ENCODE results near the gene TMPRSS2.

TMPRSS2 gene

DNA sequence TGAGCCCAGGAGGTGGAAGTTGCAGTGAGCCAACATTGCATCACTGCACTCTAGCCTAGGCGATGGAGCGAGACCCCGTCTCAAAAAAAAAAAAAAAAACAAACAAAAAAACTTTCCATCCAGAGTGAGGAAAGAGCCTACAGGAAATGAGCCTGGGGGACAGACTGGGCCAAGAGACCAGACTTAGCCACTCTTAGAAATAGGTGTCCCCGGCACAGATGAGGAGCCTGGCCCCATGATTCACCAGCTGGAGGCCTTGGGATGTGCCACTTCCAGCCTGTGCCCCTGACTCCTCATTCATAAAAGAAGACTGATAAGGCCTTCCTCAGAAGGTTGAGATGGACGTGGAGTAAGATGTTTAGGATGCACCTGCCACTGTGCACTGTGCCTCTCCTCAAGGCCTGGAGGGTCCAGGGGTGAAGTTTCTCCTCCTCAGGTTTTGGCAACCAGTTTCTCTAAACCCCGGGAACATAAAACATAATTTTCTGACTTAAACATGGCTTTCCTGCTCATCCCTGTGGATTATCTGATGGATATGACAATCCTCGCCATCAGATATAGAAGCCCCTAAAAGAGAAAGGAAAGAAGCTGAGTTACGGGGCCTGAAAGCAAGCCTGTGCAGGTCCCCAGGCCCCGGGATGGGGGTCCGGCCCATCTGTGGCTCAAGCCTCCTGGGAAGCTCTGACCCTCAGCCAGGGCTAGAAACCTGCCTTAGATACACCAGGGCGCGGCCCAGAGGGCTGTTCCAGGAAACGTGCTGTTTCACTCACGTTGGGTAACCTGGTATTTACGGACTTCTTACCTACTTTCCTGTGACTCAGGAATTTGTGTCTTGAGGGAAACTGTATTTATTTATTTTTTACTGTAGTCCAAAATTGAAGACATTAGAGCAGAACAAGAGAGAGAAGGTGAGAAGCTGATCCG, 55.9 kb downstream of the TMPRSS2 start:
- no peak for DNase-seq (ENCODE audit: low read depth, low spot score)

DNA sequence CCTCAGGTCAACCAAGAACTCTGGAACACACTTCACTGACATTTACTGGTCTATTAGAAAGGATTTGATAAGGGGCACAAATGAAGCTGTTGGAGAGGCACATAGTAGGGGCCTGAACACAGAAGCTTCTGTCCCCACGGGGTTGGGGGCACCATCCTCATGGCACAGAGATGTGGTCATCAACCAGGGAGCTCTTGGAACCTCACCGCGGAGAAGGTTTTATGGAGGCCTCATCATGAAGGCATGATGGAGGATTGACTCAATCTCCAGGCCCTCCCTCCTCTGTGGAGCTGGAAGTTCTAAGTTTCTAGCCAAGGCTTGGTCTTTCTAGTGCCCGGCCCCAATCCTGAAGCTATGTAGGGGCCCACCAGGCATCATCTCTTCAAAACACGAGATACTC, 58.3 kb downstream of the TMPRSS2 start:
- DNase-seq (ENCODE audit: low read depth, low spot score): no peak

DNA sequence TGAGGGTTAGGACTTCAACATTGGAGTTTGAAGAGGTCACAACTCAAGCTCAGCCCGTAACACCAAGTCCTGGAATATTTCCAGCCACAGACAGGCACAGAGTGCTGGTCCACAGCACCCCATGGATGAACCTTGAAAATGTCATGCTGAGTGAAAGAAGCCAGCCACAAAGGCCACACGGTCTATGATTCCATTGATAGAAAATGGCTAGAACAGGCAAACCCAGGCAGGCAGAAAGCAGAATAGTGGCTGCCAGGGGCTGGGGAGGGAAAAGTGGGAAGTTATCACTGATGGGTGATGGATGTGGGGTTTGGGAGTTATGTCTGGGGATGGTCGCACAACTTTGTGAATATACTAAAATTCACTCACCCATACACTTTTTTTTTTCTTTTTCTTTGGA, 60.6 kb downstream of the TMPRSS2 start:
- no peak for DNase-seq (ENCODE audit: low read depth, low spot score)

DNA sequence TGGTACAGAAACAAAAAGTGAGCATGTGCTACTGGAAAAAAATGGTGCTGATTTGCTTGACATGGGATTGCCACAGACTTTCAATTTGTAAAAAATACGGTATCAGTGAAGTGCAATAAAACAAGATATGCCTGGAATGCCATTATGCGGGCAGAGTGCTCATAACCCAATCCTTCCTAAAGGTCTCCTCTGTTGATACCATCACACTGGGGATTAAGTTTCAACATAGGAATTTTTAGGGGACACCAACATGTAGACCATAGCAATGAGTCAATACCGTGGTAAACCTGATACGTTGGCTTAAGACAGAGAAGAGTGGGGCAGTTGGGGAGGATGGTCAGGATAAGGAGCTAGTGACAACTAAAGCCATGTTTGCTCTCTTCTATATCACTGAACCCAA, 61.4 kb downstream of the TMPRSS2 start:
- DNase-seq (ENCODE audit: low read depth, low spot score): no peak

DNA sequence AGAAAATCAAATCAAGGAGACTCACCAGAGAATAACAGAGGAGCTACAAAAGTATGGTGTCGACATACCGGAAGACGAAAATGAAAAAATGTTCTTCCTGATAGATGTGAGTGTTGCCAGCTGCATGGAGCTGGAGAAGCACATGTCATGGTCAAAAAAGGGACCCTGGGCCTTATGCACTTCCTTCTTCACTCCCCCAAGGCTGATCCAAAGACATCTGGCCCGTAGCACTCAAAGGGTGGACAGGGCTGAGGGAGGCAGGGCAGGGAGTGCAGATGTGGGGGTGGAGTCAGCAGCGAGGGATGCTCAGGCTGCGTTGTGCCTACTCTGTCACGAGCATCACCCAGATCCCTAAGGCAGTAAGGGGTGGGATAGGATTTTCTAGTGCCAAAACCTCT, 62.5 kb downstream of the TMPRSS2 start:
- DNase-seq (ENCODE audit: low read depth, low spot score): no peak

DNA sequence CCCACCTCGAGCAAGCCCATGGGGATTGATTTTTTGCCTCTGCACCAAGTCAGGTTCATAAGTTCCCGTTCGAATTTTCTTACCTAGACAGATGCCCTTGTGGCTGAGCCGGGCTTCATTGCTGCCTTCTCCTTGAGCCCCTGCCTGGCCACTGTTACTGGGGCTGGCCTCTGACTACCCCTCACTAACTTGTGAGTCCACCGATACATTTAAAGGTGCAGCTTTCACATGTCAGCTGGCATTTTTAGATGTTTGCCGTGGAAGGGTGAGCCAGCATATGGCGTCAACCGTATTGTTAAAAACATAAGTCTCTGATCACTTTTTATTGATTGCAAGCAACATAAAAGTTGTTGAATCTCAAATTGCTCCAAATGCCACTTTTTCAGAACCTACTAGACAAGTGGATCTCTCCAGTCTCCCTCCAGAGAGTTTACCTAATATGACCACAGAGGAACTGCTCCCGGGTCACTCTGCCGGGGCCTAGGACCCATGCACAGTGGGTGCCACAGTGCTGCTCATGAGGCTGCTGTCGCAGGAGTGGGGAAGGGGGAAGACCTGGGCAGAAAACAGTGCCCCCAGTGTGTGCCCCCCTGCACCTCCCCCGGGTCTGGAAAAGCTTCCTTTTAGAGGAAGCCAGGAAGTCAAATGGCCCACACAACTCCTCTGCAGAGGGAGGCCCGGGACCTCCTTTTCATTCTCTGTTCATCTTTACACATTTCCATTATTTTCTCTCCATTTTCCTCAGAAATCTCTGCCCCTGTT, 63.1 kb downstream of the TMPRSS2 start:
- DNase-seq (ENCODE audit: low read depth, low spot score): no peak

DNA sequence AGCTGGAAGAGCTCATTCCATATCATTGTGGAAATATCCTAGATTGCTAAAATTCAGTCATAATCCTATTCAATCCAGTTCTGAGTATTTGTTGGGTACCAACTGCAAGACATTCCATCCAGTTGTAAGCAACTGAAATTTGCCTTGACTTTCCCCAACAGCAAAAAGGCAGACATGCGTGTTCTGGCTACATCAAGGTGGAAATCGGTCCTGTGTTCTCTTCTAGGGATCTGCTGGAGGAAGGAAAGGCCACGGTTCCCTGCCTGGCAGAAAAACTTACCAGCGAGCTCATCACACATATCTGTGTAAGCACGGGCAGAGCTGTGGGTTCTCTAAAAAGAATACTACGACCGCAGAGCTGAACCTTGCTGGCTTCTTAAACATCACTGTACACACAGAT, 64.4 kb downstream of the TMPRSS2 start:
- DNase-seq (ENCODE audit: low read depth, low spot score): no peak

DNA sequence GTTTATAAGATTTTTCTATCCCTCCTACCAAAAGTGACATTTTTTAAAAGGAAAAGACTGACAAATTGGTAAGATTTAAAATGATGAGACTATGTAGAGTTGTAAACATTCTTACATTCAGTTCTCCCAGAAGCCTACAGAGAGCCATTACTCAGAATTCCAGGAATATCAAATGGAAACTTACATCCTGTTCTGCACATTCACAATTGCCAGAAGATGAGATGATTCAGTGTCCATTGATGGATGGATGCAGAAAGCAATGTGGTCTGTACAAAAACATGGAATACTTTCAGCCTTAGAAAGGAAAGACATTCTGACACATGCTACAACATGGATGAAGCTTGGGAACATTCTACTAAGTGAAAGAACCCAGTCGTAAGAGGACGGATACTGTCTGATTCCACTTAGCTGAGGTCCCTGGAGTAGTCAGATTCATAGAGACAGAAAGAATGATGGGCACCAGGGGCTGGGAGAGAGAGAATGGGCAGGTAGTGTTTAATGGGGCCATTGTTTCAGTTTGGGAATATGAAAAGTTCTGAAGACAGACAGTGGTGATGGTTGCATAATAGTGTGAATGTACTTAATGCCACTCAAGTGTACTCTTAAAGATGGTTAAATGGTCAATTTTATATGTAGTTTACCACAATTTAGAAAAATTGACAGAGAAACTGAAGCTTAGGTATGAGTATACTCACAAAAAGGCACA, 65.3 kb downstream of the TMPRSS2 start:
- no peak for DNase-seq (ENCODE audit: low read depth, low spot score)

DNA sequence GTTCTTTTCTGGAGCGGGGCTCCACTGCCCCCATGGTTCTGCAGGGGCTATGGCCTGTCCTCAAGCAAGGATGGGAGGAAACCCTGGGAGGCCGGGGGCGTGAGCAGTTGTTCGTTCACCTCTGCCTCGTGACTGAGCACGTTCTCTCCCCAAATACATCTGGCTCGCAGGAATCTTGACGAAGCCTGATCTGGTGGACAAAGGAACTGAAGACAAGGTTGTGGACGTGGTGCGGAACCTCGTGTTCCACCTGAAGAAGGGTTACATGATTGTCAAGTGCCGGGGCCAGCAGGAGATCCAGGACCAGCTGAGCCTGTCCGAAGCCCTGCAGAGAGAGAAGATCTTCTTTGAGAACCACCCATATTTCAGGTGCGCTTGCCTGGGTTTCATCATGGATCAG, 66.4 kb downstream of the TMPRSS2 start:
- no peak for DNase-seq (ENCODE audit: low read depth, low spot score)

DNA sequence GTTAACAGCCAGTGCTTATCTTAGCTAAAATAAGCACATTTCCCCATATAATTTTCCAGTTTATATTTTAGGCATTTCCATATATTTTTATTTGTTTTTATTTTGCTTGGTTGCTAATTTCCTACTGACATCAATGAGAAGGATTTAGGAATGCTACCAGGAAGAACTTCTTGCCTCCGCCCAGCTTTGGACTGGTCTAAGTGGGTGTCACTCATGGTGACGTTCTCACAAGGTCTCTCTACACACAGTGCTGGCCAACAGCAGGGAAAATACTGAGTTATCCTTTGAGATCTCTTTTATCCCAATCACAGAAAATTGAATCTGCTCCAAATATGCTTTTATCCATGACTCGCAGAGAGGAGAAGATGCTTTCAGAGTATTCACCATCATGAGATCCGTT, 68.7 kb downstream of the TMPRSS2 start:
- no peak for DNase-seq (ENCODE audit: low read depth, low spot score)

DNA sequence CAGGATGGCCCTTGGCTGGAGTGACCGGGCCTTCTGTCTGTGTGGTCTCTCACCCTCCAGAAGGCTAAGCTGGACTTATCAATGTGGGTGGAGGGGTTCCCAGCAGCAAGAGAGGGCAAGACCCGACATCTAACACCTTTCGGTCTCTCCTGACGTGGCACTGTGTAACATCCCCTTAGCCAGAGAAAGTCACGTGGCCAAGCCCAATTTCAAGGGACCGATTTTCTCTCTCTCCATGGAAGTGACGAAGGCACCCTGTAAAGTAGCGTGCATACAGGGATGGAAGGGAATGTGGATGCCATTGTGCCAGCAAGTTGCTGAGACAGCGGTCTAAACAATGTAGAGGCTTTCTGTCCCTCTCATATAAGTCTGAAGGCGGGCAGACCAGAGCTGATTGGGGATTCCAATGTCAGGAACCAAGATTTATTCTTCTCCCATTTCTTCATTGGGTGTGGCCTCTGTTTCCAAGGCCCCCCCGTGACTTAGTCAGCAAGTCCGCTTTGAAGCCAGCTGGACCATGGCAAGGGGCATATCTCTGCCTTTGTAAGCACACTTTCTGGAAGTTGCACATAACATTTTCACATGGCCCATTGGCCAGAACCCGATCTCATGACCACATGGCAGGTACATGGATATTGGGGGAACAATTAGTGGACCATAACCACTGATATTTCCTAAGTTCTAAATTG, 69.4 kb downstream of the TMPRSS2 start:
- DNase-seq (ENCODE audit: low read depth, low spot score): no peak

DNA sequence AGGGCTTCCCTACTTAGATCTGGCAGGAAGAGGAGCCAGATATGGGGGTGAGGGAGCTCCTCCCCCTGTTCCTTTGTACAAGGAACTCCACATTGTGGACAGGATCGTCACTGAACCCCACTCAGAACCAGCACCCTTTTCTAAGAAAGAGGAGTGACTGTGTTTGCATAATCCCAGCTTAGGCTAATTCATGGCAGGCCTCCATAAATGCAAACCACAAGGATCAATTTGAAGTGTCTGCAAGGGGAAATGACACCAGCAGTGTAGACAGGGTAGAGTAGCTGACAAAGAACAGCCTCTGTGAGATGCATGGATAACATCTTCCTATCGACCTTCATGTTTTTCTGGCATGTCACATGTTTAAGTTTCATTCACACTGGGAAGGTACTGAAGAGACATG, 70.2 kb downstream of the TMPRSS2 start:
- DNase-seq (ENCODE audit: low read depth, low spot score): no peak

DNA sequence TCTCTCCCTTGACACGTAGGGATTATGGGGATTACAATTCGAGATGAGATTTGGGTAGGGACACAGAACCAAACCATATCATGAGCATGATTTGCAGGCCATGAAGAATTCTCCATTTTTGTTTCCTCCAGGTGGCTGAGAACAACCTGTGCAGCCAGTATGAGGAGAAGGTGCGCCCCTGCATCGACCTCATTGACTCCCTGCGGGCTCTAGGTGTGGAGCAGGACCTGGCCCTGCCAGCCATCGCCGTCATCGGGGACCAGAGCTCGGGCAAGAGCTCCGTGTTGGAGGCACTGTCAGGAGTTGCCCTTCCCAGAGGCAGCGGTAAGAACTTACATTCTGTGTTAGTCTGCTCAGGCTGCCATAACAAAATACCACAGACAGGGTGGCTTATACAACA, 72.3 kb downstream of the TMPRSS2 start:
- DNase-seq (ENCODE audit: low read depth, low spot score): no peak

DNA sequence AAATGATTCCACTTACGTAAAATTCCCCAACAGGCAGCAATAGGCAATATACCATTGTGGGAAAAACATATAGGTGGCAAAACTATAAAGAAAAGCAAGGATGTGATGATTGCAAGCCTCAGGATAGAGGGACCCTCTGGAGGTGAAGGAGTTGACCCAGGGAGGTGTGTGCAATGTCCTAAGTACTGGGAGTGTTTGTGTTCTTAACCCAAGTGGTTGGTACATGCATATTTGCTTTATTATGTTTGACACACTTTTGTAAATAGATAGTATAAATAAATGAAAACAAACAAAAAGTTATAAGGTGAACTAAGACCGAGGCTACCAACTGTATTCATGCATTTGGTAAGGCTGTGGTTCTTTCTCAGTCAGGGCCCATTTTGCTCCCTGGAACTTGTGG, 74.4 kb downstream of the TMPRSS2 start:
- DNase-seq (ENCODE audit: low read depth, low spot score): no peak

DNA sequence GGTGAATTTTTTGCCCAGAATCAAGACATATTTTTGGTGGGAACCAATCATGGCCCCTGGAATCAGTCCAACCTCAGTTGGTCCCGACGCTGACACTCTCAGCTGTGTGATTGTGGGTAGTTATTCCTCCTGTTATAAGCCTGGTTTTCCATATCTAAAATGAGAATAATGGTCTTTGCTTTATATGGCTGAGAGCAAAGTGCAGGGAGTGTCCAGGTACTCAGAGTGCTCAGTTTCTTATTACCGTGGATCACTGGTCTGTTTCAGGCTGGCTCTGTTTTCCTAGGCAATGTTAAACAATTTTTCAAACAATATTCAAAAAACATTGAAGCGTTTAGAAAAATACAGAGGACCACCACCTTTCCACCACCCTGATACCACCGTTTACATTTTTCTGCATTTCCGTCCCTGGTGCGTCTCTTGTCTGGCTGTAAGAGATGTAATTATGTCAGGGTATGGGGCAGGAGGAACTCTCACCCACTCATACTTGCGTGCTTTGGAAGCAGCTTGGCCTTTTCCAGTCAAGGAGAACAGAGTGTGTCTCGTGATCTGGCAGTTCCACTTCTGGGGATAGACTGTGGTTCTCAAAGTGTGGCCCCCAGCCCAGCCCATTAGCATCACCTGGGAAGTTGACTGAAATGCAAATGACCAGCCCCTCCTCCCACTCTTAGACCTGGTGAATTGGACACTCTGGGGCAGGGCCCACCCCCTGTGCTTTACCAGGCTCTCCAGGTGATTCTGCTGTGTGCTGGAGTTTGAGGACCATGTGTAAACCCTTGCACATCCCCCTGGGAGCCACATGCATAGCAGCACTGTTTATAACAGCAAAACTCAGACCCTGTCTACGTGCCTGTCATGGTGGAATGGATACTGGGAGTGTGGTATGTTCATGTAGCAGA, 75.1 kb downstream of the TMPRSS2 start:
- DNase-seq (ENCODE audit: low read depth, low spot score): no peak

DNA sequence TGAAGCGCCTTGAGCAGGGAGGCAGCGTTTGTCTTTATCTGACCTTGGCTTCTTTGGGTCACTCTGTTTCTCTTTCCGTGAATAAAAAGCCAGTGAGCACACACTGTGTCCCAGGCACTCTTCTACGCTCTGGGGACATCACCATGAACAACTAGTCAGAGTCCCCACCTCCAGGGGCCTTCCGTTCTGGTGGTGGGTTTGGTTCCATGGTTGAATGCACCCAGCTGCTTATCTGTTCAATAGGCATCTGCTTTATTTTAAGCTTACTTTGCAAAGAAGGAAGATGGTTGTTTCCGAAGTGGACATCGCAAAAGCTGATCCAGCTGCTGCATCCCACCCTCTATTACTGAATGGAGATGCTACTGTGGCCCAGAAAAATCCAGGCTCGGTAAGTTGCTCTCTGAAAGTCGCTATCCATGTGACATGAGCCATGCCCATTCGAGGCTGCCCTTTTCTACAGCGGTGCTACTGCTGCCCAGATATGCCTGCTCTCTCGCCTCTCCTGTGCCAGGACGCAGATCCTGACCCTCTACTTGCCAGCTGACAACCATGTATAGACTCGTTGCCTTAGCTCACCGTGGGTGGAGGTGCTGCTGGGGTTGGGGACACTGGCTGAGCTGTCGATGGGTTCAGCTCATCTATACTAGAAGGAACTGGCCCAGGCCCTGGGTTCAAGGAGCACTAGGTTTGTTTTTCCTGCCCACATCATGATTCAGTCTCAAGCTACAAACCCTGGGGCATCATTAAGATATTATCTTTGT, 76.0 kb downstream of the TMPRSS2 start:
- no peak for DNase-seq (ENCODE audit: low read depth, low spot score)

DNA sequence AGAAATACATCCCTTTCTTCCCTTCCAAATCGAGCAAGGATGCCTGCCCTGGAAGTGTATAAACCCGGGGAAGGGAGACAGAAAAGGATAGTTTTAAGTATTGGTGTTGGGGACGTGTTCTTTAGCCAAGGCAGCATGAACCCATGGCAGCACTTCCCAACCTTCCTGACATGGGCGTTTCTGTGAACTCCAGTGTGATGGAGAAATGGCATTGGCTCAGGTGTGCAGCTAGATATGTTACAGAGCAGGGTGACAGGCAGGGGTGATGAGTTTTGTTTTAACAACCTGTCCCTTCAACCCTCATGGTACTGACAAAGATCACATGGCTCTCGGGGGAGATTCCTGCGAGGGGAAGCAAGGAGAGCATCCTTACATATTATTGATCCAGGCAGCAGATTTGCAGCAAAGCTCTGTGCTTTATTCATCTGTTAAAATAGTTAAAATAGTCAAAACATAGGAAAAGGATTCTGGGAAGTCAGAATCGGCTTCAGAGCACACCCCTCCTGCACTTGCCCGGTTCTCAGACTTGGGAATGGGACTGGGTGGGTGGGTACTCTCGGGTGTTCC, 78.0 kb downstream of the TMPRSS2 start:
- no peak for DNase-seq (ENCODE audit: low read depth, low spot score)

DNA sequence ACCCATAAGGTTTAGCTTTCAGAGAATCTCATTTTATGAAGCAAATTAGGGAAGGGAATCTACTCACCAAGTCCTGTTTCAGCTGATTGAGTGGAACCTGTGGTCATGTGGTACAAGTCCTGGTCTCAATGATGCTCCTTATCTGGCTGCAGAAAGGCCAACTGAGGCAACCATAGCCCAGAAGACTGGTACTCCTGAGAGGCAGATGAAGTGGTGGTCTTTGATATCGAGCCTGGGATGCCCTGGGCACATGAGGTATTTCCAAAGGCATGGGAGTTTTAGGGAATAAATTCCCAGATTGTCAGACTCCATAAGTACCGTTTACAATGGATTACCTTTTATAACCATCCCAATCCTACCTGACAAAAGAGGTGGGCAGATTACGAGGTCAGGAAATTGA, 78.7 kb downstream of the TMPRSS2 start:
- DNase-seq (ENCODE audit: low read depth, low spot score): no peak

DNA sequence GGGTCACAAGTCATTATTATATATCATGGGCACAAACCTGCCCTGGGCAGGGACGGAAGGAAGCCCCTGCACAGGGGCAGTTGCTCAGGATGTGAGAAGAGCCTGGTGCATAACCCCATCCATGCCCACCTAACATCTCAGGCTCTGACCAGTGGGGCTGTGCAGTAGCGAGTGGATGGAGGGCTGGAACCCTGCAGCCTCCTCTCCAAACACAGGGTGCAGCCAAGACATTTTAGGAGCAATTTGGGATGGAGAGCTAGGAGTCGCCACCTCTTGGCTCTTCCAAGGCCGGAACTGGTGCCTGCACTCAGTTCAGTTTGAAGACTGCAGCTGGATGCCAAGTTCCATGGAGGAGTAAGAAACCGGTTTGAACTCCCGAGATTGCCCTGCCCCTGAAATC, 79.1 kb downstream of the TMPRSS2 start:
- no peak for DNase-seq (ENCODE audit: low read depth, low spot score)

DNA sequence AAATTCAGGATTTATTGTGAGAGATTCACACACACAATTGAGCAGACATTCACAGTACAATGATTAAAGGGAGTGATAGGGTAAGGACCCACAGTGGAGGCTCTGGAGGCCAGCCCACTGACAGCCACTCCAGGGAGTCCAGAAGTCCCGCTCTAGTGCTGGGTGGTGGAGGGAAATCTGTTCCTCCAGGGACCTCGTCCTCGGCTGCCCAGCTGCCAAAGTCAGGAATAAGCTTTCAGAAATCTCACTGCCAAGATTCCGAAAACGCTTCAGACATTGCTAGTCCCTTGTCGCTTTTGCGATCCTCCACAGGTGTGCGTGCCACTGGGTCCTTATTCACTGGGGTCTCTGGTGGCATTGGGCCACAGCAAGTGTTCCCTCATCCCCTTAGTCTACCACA, 79.6 kb downstream of the TMPRSS2 start:
- no peak for DNase-seq (ENCODE audit: low read depth, low spot score)
